Limb (tissue), 2 donors: ENCODE measurements around the gene COL4A6.
"Not testable (repeated sequence)": the region's sequence is repeated elsewhere in the genome, so short reads cannot be mapped to it uniquely, and the experiment has no call there.

Experiments
- DNase-seq, 2 donors: peaks; one replicate each; pipeline ENCODE4 v3.0.0-alpha.2; 2016; ENCODE audit errors: extremely low spot score in 2 of 2

Gene COL4A6

GRCh38 chrX:108438110-108438623 is at the start of gene COL4A6:
Gene COL4A6 (minus strand): TSS chrX:108438422. CDS start chrX:108438196, 226 bp downstream.
- DNase-seq: peak in 1 of 2 donors; percentile 34

- no peak for DNase-seq
These were observed 47.7 kb upstream of the COL4A6 start for GRCh38 chrX:108485960-108486359.

- no peak for DNase-seq
These were observed 46.0 kb upstream of the COL4A6 start for GRCh38 chrX:108484251-108484650.

- not testable (repeated sequence) for DNase-seq
These were observed 43.3 kb upstream of the COL4A6 start for GRCh38 chrX:108481528-108481927.

- DNase-seq: no peak
These were observed 35.8 kb upstream of the COL4A6 start for GRCh38 chrX:108473979-108474378.

- no peak for DNase-seq
These were observed 30.3 kb upstream of the COL4A6 start for GRCh38 chrX:108468486-108468885.

- DNase-seq: no peak
These were observed 26.4 kb upstream of the COL4A6 start for GRCh38 chrX:108464604-108465003.

- no peak for DNase-seq
These were observed 18.8 kb upstream of the COL4A6 start for GRCh38 chrX:108456971-108457477.

GRCh38 chrX:108453841-108454240 is 15.6 kb upstream of the COL4A6 start:
- no peak for DNase-seq

GRCh38 chrX:108447303-108447702 is 9.1 kb upstream of the COL4A6 start:
- DNase-seq: no peak

- no peak for DNase-seq
These were observed 4.8 kb upstream of the COL4A6 start for GRCh38 chrX:108442901-108443464.

GRCh38 chrX:108439961-108440696 is 1.9 kb upstream of the COL4A6 start:
- DNase-seq: peak in 1 of 2 donors; percentile 45

GRCh38 chrX:108439426-108439942 is 1.3 kb upstream of the COL4A6 start, which contains the start of gene COL4A5:
Gene COL4A5 (plus strand): TSS chrX:108439838. CDS start chrX:108440126, 288 bp downstream.
- DNase-seq: peak; percentile 65 to 76

GRCh38 chrX:108437349-108438109 is 693 bp downstream of the COL4A6 start:
- DNase-seq: no peak

GRCh38 chrX:108435261-108435660 is 3.0 kb downstream of the COL4A6 start:
- no peak for DNase-seq

GRCh38 chrX:108426262-108426661 is 12.0 kb downstream of the COL4A6 start:
- no peak for DNase-seq

GRCh38 chrX:108420481-108420880 is 17.7 kb downstream of the COL4A6 start:
- DNase-seq: no peak

- DNase-seq: no peak
These were observed 18.8 kb downstream of the COL4A6 start for GRCh38 chrX:108419401-108419800.

- no peak for DNase-seq
These were observed 21.0 kb downstream of the COL4A6 start for GRCh38 chrX:108417257-108417656.

GRCh38 chrX:108415891-108416290 is 22.3 kb downstream of the COL4A6 start:
- DNase-seq: no peak

GRCh38 chrX:108415146-108415545 is 23.1 kb downstream of the COL4A6 start:
- DNase-seq: no peak

GRCh38 chrX:108412783-108413182 is 25.4 kb downstream of the COL4A6 start:
- no peak for DNase-seq
